ENCODE measurements around the gene PEX10.

Gene PEX10

DNA sequence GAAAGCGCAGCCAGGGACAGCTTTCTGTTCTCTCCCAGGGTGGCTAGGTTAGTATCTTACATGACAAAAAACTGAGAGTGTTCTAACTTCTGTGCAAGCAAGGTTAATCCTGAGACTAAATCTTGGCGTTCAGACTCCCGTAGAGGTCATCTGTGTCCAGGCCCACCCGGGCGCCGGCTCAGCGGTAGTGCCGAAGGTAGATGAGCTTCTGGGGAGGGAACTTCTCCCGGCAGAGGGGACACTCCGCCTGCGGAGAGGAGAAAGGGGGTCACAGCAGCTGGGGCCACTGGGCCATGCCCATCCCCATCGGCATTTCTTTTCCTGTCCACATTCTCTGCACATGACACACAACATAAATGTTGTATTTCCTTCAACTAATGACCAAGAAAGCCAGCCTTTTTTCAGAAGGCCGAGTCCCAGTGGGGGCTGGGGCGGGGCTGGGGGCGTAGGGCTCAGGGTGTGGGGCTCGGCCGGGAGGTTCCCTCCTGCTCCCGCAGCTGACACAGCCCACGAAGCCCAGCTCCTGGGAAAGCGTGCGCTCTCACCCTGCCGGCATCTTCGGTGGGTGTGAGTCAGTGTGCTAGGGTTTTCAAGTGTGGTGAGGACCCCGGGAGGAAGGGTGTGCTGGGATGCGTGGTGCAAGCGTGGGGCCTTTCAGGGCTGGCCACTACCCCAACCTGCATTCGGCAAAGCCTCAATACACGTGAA lies 6.6 kb downstream of the PEX10 start:
- TF ChIP-seq, protein P1, sequence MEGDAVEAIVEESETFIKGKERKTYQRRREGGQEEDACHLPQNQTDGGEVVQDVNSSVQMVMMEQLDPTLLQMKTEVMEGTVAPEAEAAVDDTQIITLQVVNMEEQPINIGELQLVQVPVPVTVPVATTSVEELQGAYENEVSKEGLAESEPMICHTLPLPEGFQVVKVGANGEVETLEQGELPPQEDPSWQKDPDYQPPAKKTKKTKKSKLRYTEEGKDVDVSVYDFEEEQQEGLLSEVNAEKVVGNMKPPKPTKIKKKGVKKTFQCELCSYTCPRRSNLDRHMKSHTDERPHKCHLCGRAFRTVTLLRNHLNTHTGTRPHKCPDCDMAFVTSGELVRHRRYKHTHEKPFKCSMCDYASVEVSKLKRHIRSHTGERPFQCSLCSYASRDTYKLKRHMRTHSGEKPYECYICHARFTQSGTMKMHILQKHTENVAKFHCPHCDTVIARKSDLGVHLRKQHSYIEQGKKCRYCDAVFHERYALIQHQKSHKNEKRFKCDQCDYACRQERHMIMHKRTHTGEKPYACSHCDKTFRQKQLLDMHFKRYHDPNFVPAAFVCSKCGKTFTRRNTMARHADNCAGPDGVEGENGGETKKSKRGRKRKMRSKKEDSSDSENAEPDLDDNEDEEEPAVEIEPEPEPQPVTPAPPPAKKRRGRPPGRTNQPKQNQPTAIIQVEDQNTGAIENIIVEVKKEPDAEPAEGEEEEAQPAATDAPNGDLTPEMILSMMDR (conservative IDR thresholded peaks at IDR 0.05; ENCODE audit: low read length): no peak
- no peak for DNase-seq (ENCODE audit: low read depth)
- no peak overlapping the region for H3K4me3 ChIP-seq (ENCODE audit: low read length)

DNA sequence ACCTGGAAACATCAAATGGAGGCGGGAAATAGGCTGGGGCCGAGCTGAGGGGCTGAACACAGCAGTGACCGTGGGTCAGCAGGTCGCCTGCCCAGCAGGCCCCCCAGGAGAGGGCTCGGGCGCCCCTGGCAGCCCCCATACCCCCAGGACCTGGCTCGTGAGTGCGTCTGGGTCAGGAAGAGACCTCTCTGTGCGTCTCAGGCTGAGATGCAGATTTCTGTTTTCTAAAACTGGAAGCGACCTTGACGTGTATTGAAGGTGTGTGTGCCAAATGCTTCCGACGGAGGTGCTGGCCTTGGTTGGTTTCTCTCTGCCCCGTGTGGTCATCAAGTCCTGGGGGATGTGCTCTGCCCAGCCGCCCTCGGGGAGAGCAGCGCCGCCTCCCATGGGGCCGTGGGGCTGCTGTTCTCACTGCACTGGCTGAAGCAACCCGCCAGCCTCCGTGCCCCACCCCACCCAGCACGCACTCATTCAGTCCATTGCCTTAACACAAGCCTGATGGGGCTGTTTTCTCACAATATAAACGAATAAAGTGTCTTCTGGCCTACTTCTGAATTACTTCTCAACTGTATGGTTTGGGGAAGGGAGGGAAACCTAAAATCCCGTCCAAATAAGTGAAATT lies 7.4 kb downstream of the PEX10 start:
- TF ChIP-seq, protein P1 (conservative IDR thresholded peaks at IDR 0.05; ENCODE audit: low read length): no peak
- H3K4me3 ChIP-seq (ENCODE audit: low read length): no peak overlapping the region
- DNase-seq (ENCODE audit: low read depth): no peak

DNA sequence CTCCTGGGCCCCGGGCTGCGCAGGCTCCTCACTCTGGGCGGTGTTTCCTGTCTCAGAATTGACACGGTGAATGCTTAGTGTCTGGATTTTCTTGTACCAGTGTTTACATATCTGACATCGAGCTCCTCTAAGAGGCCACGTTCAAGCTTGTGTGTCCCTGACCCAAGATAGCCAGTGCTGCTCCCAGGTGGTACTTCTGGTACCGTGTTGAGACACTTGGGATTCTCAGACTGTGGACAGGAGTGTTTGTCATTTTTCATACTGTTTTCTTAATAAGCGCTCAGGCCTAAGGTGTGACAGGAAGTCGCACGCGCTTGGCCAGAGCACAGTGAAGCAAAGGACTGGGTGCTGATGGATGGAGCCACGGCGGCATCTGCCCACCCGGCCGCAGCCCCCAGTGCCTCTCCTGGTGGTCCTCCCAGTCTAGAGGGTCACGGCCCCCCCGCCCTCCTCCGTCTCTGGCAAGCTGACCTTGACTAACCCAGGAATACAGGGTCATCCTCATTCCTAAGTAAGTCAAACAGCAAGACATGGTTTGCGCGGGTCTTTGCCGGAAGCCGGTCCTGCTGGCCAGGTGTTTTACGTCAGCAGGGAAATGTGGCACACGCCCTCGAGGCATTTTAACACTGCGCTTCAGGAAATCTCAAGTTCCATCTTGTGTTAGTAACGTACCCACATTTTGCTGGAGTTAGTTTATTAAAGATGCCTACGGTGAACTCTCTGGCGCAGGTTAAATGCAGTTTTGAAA lies 8.0 kb downstream of the PEX10 start:
- TF ChIP-seq, protein P1 (conservative IDR thresholded peaks at IDR 0.05; ENCODE audit: low read length): no peak
- no peak overlapping the region for H3K4me3 ChIP-seq (ENCODE audit: low read length)
- no peak for DNase-seq (ENCODE audit: low read depth)

DNA sequence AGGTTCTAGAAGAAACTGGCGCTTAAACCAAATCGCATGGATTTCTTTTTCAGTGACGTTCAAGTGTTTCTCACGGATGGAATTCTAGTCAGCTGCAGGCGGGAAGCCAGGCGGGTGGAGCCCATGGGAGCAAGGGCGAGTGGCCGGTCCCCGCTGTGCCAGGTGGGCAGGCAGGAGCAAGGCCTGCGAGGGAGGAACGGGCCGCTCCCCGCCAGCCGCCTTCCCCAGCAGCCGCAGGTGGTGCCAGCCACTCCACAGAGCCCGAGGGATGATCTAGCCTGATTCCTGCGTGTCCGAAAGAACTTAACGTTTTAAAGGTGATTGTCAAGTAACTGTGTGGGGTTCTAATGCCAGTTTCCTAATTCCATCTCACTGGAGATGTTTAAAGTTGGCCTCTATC lies 9.1 kb downstream of the PEX10 start:
- TF ChIP-seq, protein P1 (conservative IDR thresholded peaks at IDR 0.05; ENCODE audit: low read length): no peak
- H3K4me3 ChIP-seq (ENCODE audit: low read length): no peak overlapping the region
- DNase-seq (ENCODE audit: low read depth): no peak

DNA sequence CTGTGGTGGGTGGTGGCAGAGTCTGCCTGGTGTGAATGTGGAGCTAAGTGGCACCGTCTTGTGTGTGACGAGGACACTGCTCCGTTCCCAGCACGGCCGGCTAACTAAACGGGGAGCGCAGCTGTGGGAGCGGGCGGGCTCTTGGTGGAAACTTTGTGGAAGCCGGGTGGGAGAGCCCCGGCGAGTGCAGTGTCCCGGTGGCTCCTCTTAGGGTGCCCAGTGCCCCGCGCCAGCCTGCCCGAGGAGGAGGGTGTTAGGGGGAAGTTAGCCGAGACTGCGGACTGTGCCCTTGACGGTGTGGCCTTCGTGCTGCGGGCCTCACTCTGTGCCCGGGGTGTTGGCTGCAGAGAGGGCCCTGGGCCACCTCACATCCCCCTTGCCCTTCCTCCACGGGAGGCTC lies 9.9 kb downstream of the PEX10 start:
- H3K4me3 ChIP-seq (ENCODE audit: low read length): no peak overlapping the region
- TF ChIP-seq, protein P1 (conservative IDR thresholded peaks at IDR 0.05; ENCODE audit: low read length): no peak
- DNase-seq (ENCODE audit: low read depth): no peak

DNA sequence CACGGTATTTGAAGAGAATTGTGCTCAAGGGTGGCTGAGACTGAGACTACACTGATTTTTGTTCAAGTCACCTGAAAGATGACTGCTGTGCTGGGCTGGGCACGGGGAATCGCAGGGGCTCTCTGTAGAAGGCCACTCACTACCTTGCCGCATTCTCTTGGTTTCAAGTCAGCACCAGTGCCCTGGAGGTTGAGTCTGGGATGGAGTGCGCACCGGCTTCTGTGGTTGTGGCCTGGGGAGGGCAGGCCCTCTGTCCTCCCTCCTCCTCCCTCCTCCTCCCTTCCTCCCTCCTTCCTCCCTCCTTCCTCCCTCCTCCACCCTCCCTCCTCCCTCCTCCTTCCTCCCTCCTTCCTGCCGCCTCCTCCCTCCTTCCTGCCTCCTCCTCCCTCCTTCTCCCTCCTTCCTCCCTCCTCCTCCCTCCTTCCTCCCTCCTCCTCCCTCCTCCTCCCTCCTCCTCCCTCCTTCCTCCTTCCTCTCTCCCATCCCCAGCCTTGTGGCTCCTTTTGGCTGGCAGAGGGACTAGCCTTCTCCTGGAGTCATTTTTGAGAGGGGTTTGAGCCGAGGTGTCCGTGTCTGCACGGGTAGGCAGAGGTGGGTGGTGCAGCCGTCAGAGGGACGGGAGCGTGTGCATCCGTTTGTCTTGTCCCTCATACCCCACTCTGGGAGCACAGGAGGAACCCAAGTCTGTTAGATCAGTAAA lies 11.3 kb downstream of the PEX10 start:
- TF ChIP-seq, protein P1 (conservative IDR thresholded peaks at IDR 0.05; ENCODE audit: low read length): no peak
- DNase-seq (ENCODE audit: low read depth): no peak
- H3K4me3 ChIP-seq (ENCODE audit: low read length): no peak overlapping the region

Data from AG10803 (cell line).